CD4-positive, alpha-beta T cell (primary cell): ENCODE results near the gene CDH10. TPM values are rescaled to one million over a fixed set of nuclear protein-coding genes. Genes with fewer than 3 reads are reported as not detected.
A peak's percentile ranks its signal among the peaks of the same experiment; 100 is the strongest.

ENCODE experiments used
- ATAC-seq: fragments of 200-7000 bp; cut with Tn5 transposase; one replicate; pipeline ENCODE4 v1.10.0; 2022; ENCODE audit warnings: mild to moderate bottlenecking; ENCODE audit not compliant: poor library complexity
- CTCF ChIA-PET: fragments of 350-600 bp; sonication (Branson Sonifier 250); formaldehyde crosslinking; loops from one replicate; lab custom pipeline; 2021; ENCODE audit warnings: antibody characterized with exemption, inconsistent platforms; lab: Charles Lee
- POLR2A ChIA-PET: fragments of 350-600 bp; sonication (Branson Sonifier 250); formaldehyde crosslinking; loops from one replicate; lab custom pipeline; 2021; ENCODE audit warnings: antibody characterized with exemption, inconsistent platforms; lab: Charles Lee
- DNase-seq, 14 experiments: peaks; one replicate each; pipeline ENCODE4 v3.0.0-alpha.2; 2013 to 2020; ENCODE audit warnings: mixed read lengths in 2 of 14
- H3K27ac ChIP-seq, 2 donors: one replicate each; pipeline versions ENCODE4 v1.5.1 to v1.7.0; 2013; ENCODE audit warnings: low read length in 2 of 2, low read depth in 1 of 2, mild to moderate bottlenecking in 1 of 2
- H3K27me3 ChIP-seq, 2 experiments: 1 replicate in 1 of 2; 2 replicates in 1 of 2; pipeline versions ENCODE4 v1.6.1 to v1.7.0; 2013; ENCODE audit warnings: low read length in 2 of 2, control low read depth in 1 of 2, mild to moderate bottlenecking in 1 of 2, moderate library complexity in 1 of 2; ENCODE audit not compliant: insufficient read depth in 2 of 2, control insufficient read depth in 1 of 2
- H3K36me3 ChIP-seq: one replicate; pipeline ENCODE4 v1.6.1; 2013; ENCODE audit warnings: low read length, control low read depth; ENCODE audit not compliant: insufficient read depth
- H3K4me1 ChIP-seq: one replicate; pipeline ENCODE4 v1.6.1; 2013; ENCODE audit warnings: low read length, control low read depth; ENCODE audit not compliant: insufficient read depth
- H3K4me3 ChIP-seq: one replicate; pipeline ENCODE4 v1.5.1; 2013; ENCODE audit warnings: mild to moderate bottlenecking, low read length, moderate library complexity
- H3K9me3 ChIP-seq, 2 experiments: 1 replicate in 1 of 2; 2 replicates in 1 of 2; pipeline versions ENCODE4 v1.6.1 to v1.7.0; 2013; ENCODE audit warnings: low read length in 2 of 2, mild to moderate bottlenecking in 2 of 2, control low read depth in 1 of 2, moderate library complexity in 1 of 2; ENCODE audit not compliant: control insufficient read depth in 1 of 2, insufficient read depth in 1 of 2
- H3K27ac Mint-ChIP-seq: one replicate; pipeline ENCODE4 v1.8.0; 2020; ENCODE audit warnings: mixed read lengths
- H3K27me3 Mint-ChIP-seq: one replicate; pipeline ENCODE4 v1.8.0; 2021; ENCODE audit warnings: mixed read lengths
- H3K36me3 Mint-ChIP-seq: one replicate; pipeline ENCODE4 v1.8.0; 2021; ENCODE audit warnings: low read depth, mixed read lengths
- H3K4me1 Mint-ChIP-seq: one replicate; pipeline ENCODE4 v1.8.0; 2021; ENCODE audit warnings: low read depth, mixed read lengths
- H3K4me3 Mint-ChIP-seq: one replicate; pipeline ENCODE4 v1.8.0; 2020; ENCODE audit warnings: mild to moderate bottlenecking, mixed read lengths
- H3K9me3 Mint-ChIP-seq: one replicate; pipeline ENCODE4 v1.8.0; 2020; ENCODE audit warnings: mixed read lengths
- CTCF ChIP-seq: fragments of 200-600 bp; IDR thresholded peaks from one replicate; pipeline ENCODE4 v1.8.0; 2022; ENCODE audit warnings: antibody characterized with exemption, mild to moderate bottlenecking
- intact Hi-C, 2 experiments: fragments of 100-400 bp; cut with DNase I in 1 of 2; cut with micrococcal nuclease in 1 of 2; formaldehyde crosslinking; loops; one replicate each; pipeline versions ENCODE4 v1.15.1 to v1.9.0; 2023 to 2025; cut with DNase I, micrococcal nuclease
- total RNA-seq, 174 experiments: library from RNA in 2 of 174; stranded (reverse) in 2 of 174; gene quantifications; one replicate each; pipeline ENCODE4 v1.2.3 and lab custom pipeline; 2021 to 2026

The CDH10 gene
- total RNA-seq, 2 experiments from 2014 or later = not detected

DNA sequence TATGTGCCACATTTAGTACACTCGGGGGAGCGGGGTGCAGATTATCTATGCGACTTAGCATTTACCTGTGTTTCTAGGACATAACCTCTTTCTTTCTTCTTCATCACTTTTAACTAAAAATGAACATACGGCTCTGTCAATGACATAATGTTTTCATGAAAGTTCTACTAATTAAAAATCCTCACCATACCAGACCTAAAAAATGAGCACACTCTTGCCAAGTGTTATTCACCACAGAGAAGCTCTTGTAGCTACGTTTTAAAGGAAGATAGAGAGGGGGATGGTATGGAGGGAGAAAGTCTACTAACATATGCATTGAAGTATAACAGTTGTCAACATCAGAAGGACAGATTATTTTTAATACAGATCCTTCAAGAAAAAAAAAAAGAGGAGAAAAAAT, 1.6 kb downstream of the CDH10 start:
- no peak overlapping the region for H3K27ac Mint-ChIP-seq
- no peaks in the 10 kb centered on the region for H3K9me3 ChIP-seq
- H3K36me3 ChIP-seq = no peaks in the 10 kb centered on the region
- no peak overlapping the region for H3K4me3 ChIP-seq
- DNase-seq (no peak), ATAC-seq (no peak)
- no peaks in the 10 kb centered on the region for H3K27me3 ChIP-seq
- no peak overlapping the region for H3K4me3 Mint-ChIP-seq
- CTCF ChIA-PET = no interaction called here
- no peak overlapping the region for H3K27ac ChIP-seq
- TF ChIP-seq CTCF = no peak
- POLR2A ChIA-PET = no interaction called here
- peaks cover 4% of the 10 kb centered on the region for H3K9me3 Mint-ChIP-seq
- no peaks in the 10 kb centered on the region for H3K36me3 Mint-ChIP-seq
- no peaks in the 10 kb centered on the region for H3K4me1 ChIP-seq
- H3K27me3 Mint-ChIP-seq = no peaks in the 10 kb centered on the region
- intact Hi-C loops = no loop called here
- no peaks in the 10 kb centered on the region for H3K4me1 Mint-ChIP-seq

- H3K9me3 ChIP-seq = no peaks in the 10 kb centered on the region
- Mint-ChIP-seq H3K27ac (no peak overlapping the region), H3K36me3 (no peaks in the 10 kb centered on the region), H3K27me3 (no peaks in the 10 kb centered on the region), H3K4me3 (no peak overlapping the region), H3K9me3 (peaks cover 4% of the 10 kb centered on the region), H3K4me1 (no peaks in the 10 kb centered on the region)
- H3K27ac ChIP-seq = no peak overlapping the region
- no peak for ATAC-seq
- CTCF ChIA-PET = no interaction called here
- intact Hi-C loops = no loop called here
- no peaks in the 10 kb centered on the region for H3K4me1 ChIP-seq
- TF ChIP-seq CTCF = no peak
- peak in 1 of 14 experiments; percentile 1 for DNase-seq
- no peaks in the 10 kb centered on the region for H3K36me3 ChIP-seq
- H3K27me3 ChIP-seq = no peaks in the 10 kb centered on the region
- no peak overlapping the region for H3K4me3 ChIP-seq
- POLR2A ChIA-PET = no interaction called here
Measured at GRCh38 chr5:24642022-24642421, 2.8 kb downstream of the CDH10 start.

GRCh38 chr5:24635209-24635608, 9.6 kb downstream of the CDH10 start:
- Mint-ChIP-seq H3K9me3 (no peaks in the 10 kb centered on the region), H3K27ac (no peak overlapping the region), H3K36me3 (no peaks in the 10 kb centered on the region), H3K4me3 (no peak overlapping the region), H3K4me1 (no peaks in the 10 kb centered on the region), H3K27me3 (no peaks in the 10 kb centered on the region)
- no peak for ATAC-seq
- Histone ChIP-seq H3K27ac (no peak overlapping the region), H3K36me3 (no peaks in the 10 kb centered on the region), H3K27me3 (no peaks in the 10 kb centered on the region), H3K9me3 (no peaks in the 10 kb centered on the region), H3K4me1 (no peaks in the 10 kb centered on the region), H3K4me3 (no peak overlapping the region)
- DNase-seq = no peak
- POLR2A ChIA-PET = no interaction called here
- TF ChIP-seq CTCF = no peak
- intact Hi-C loops = no loop called here
- CTCF ChIA-PET = no interaction called here
